Iris pigment epithelial cell (primary cell): Measurements from ENCODE around the gene NOTCH2.

Experiments used
- DNase-seq: peaks from one replicate; pipeline ENCODE4 v3.0.0-alpha.2; 2011; ENCODE audit warnings: low read depth

NOTCH2 gene

GRCh38 chr1:119943216-119943615 is 126.2 kb downstream of the NOTCH2 start:
- no peak for DNase-seq

DNA sequence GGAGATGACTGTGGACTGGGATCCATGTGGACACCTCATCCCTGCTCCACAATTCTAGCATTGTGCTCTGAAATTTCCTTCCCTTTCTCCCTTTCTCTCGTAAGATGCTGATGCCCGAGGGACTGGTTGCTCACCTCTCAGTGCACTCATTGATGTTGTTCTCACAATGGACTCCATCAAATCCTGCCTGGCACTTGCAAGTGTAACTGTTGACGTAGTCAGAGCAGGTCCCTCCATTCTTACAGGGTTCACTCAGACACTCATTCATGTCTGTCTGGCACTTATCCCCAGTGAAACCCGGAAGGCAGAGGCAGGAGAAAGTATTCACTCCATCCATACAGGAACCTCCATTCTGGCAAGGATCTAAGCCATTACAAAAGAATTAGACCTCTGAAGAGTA is 128.1 kb downstream of the NOTCH2 start:
- no peak for DNase-seq

- DNase-seq, result no peak
Measured at GRCh38 chr1:119940697-119941096, 128.8 kb downstream of the NOTCH2 start.

DNA sequence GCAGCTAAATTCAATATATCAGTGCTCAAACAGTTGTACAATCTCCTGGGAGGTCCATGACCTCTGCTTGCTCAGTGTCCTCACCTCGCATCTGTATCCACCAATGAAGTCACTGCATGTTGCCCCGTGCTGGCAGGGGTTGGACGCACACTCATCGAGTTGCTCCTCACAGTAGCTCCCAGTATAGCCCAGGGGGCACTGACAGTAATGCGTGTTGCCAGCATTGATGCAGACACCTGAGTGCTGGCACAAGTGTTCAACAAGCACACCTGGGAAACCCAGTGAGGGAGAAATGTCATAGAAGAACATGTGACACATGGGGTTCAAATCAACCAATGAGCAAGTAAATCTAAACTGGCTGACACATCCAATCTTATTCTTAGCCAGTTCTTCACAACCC is 132.3 kb downstream of the NOTCH2 start:
- no peak for DNase-seq

DNA sequence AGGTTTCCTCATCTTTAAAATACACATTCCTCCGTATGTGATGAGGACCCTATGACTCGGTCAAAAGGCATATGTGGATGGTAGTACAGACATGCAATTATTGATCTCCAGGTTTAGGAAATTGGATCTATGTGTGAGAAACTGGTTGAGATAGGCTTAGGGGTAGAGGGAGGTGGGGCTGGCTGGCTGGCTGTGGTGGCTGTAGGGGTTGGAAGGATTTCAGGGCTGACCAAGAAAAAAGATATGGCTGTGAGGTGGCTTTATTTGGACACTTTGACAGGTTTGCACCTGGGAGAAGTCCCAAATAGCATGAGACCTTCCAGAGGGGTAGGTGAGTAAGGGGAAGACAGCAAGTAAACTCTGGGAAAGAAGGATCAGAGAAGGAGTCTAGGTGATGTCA is 133.5 kb downstream of the NOTCH2 start:
- no peak for DNase-seq

- DNase-seq, result no peak
Measured at GRCh38 chr1:119935373-119935772, 134.1 kb downstream of the NOTCH2 start.

DNA sequence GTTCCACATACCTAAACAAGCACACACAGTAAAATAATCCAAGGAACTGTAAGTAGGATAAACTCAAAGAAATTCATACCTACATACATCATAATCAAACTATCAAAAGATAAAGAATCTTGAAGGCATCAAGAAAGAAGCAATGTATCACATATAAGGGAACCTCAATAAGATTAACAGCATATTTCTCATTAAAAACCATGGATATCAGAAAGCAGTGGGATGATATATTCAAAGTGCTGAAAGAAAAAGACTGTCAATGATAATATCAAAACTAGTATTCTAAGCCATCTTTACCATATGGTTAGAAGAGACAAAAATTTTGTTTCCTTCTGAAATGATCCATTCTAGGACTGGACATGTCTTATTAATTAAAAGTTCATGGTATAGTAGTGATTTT is 136.1 kb downstream of the NOTCH2 start:
- no peak for DNase-seq

DNA sequence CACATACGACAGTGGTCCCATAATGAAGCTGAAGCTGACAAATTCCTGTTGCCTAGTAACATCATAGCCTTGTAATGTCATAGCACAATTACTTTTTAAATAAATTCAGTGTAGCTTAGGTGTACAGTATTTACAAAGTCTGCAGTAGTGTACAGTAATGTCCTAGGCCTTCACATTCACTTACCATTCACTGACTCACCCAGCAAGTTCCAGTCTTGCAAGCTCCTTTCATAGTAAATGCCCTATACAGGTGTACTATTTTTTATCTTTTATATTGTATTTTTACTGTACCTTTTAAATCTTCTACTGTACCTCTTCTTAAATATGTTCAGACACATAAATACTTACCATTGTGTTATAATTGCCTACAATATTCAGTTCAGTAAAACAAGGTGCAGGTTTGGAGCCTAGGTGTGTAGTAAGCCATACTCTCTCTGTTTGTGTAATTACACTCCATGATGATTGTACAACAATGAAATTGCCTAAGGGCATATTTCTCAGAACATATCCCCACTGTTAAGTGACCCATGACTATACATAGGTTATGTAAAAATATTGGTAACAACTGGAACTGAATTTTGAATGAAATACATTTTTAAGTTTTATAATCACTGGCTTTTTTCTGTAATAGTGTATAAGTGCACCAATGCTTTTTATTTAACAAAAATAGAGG is 139.7 kb downstream of the NOTCH2 start:
- DNase-seq, result no peak

DNA sequence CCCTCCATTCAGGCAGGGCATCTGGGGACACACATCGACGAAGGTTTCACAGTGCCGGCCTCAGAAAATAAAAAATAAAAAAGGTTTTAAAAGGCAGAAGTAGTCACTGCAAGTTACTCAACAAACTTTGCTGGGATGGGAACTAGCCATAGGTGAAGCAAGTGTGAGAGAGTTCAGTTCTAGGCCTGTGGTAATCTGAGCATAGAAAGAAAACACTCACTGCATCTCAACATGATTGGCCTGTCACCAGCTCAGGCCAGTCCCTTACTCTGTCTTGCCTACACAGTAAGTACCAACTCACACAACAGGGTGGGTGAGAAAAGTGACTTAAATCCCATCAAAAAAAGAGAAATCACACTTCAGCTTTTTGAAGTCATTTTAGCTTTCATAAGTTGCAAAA is 142.9 kb downstream of the NOTCH2 start:
- no peak for DNase-seq

- DNase-seq, result no peak
Measured at GRCh38 chr1:119924948-119925898, 144.2 kb downstream of the NOTCH2 start.

GRCh38 chr1:119920104-119920968 is 149.1 kb downstream of the NOTCH2 start:
- no peak for DNase-seq

DNA sequence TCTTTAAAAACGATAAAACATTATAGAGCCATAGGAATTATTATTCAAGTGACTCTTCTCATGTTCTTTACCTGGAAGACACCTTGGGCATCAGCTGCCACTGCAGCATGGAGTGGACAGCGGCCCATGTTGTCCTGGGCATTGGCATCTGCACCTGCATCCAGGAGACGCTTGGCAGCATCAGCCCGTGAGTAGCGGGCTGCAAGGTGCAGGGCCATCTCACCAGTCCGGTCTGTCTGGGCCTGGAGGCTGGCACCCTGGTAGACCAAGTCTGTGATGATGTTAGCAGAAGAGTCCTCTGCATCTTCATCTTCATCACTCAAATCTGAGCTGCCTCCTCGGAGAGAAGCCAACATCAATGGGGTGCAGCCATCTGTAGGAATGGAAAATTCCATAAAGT is 150.2 kb downstream of the NOTCH2 start:
- no peak for DNase-seq

DNA sequence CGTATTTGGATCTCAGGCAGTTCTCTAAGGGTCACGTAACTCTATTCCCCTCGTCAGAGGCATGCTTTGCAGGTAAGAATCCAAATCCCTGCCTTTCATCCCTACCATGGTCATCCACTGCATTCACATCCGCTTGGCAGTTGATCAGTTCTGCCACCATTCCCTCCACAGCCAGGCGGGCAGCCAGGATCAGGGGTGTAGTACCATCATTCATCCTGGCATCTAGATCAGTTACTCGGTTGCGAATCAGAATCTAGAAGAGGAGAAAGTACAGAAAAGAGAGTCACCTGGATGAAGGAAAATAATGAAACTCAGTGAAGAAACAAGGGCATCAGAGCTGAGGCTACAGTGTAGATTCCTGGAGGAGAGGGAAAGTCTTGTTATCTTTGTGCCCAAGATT is 151.2 kb downstream of the NOTCH2 start:
- no peak for DNase-seq

DNA sequence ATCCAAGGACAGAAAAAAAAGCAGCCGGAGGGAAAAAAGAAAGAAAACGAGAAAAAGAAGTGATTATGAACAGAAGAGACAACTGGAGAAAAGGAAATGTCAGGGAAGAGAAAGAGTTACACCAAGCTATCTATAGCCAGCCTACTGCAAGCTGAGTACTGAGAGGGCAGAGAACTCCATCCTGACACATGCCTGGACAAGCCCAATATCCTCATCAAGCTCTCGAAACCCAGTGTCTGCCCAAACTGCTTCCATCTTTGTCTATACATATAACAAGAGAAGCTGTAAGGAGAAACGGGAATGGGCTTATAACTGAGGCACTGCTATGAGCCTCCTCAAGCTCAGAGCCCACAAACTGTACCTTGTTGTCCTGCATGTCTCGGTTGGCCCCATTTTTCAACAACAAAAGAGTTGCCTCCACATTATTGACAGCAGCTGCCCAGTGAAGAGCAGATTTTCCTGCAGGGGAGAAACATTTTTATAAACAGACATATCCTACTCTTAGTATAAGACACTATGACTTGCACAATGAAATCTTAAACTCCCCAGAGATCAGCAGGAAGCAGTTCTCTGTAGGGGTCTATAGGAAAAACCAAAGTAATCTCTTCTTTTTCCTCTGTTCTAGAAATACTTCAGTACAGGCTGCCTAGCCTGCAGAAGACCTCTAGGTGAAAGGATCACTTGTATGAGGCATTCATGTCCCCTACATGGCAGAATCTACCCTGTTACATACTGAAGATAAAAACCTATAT is 152.0 kb downstream of the NOTCH2 start:
- no peak for DNase-seq

GRCh38 chr1:119915517-119915916 is 153.9 kb downstream of the NOTCH2 start:
- no peak for DNase-seq

DNA sequence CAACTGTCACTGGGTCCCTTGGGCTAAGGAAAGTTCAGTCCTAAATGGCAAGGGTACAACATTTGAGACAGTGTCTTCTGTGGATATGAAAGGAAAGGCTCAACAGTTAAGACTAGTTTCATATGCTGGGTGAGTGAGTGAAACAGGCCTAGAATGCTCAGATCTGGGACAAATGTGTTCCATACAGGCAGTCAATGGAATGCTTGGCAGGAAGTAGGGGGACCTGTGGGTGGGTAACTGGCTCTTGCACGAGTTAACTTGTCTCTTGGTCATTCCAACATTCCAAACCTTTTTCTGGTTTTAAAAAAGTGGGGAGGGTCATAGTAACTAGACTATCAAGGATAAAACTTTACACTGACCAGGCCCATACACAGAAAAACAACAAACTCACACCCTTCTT is 155.4 kb downstream of the NOTCH2 start:
- DNase-seq, result no peak

DNA sequence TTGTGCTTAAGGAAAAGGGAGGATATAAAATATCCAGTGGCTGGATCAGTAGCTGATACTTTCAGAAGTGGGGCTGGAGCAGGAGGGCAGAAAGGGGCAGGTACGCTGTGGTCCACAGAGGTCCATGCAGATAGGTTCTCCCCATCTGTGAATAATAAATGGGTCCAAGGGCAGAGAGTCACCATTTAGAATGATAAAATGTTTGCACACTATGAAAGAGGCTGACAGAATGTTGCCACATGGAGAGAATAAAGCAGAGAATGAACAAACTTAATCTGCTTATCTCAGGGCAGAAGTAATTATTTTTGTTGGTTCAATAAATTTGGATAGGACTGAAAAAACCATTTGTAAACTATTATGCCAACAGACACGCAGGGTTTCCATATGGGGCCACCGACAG is 156.5 kb downstream of the NOTCH2 start:
- DNase-seq, result no peak

DNA sequence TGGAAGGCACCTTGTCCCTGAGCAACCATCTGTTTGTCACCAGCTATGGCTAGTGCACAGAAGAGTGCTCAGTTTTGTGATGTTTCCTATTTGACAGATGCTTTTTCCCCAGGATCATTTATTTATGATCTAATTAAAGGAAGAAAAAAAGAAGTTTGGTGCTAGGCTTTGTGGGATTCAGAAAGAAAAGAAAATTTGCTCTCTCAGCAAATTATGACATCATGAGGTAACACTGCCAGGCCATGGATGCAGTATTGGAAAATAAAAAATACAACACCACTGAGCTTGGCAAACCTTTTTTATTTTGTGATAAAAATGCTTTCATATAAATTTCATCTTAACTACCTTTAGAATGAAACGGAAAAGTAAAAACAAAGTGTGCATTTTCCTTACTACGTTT is 157.7 kb downstream of the NOTCH2 start:
- no peak for DNase-seq

DNA sequence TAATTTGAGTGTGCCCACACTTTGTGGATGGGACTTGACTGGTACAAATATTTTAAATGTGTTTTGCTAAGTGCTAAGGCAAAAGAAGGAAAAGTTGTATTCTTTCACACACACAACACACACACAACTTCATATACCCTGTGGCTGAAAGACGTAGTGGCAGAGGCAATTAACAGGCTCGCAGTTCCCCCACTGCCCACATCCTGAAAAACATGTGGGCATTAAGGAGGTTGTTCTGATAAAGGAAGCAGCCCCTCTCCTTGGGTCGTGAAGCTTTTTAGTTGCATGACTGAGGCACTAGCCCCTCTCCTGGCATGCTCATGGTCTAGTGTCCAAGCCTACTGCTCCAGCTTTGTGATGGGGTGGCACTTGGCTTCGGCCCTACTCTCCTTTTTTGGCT is 158.8 kb downstream of the NOTCH2 start:
- DNase-seq, result no peak

DNA sequence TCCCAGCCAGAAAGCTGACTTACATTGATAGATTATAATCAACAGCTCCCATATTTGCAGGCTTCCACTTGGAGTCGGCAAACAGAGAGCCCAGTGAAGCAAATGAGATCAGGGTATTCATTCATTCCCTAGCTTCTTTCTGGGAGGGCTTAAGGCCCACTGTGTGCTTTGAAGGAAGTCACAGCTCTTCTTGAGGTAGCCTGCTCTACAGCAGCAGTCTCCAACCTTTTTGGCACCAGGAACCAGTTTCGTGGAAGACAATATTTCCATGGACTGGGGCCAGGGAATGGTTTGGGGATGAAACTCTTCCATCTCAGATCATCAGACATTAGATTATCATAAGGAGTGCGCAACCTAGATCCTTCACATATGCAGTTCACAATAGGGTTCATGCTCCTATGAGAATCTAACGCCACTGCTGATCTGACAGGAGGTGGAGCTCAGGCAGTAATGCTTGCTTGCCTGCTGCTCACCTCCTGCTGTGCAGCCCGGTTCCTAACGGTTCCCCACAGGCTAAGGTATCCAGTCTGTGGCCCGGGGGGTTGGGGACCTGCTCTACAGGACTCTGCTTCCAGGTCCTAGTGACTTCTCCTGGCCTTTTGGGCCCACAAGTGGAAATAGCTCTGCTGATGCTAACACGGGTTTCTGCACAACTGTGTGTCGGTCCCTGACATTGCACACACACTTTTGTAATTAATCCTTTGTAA is 159.4 kb downstream of the NOTCH2 start:
- no peak for DNase-seq

DNA sequence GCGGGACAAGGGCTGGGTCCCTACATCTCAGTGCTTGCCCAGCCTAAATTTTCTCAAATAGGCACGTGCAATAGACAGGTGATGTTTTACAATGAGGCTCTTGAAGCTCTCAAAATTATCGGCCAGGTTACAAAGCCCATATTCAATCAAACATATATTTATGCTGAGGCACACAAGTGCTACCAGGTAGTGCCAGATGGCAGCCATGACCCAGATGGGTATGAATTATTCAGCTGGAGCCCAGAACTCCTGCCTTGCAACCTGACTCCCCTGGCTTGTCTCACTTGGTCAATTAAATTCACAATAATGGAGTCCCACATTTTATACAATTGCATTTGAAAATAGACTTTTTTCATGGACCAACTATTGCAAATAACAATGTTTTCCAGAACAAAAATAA is 160.8 kb downstream of the NOTCH2 start:
- DNase-seq, result no peak
